DOHH2 (cell line): Measurements from ENCODE around the gene RAB3GAP1.

Experiments used
- H3F3A ChIP-seq: fragments of 200-600 bp; sonication (generic), shearing (Covaris generic); 2 replicates; pipeline ENCODE4 v1.6.0; 2016; ENCODE audit warnings: antibody characterized with exemption, mild to moderate bottlenecking; ENCODE audit not compliant: control insufficient read depth, insufficient read depth
- H3K27ac ChIP-seq: fragments of 200-600 bp; sonication (generic); 2 replicates; pipeline ENCODE4 v1.5.1; 2014; ENCODE audit warnings: low read depth, mild to moderate bottlenecking, low read length, moderate library complexity
- H3K27me3 ChIP-seq: fragments of 200-600 bp; sonication (generic); 2 replicates; pipeline ENCODE4 v1.6.1; 2014; ENCODE audit warnings: mild to moderate bottlenecking, low read length, mixed read lengths; ENCODE audit not compliant: control insufficient read depth
- H3K36me3 ChIP-seq: fragments of 200-600 bp; sonication (generic); 2 replicates; pipeline ENCODE4 v1.6.1; 2014; ENCODE audit warnings: mild to moderate bottlenecking, low read length, moderate library complexity, mixed read lengths; ENCODE audit not compliant: control insufficient read depth
- H3K4me1 ChIP-seq: fragments of 200-600 bp; sonication (generic); 2 replicates; pipeline ENCODE4 v1.6.1; 2014; ENCODE audit warnings: mild to moderate bottlenecking, low read length, mixed read lengths; ENCODE audit not compliant: control insufficient read depth
- H3K4me2 ChIP-seq: fragments of 200-600 bp; sonication (generic); 2 replicates; pipeline ENCODE4 v1.6.0; 2014; ENCODE audit warnings: mild to moderate bottlenecking, low read length, moderate library complexity
- H3K4me3 ChIP-seq: fragments of 200-600 bp; sonication (generic); 2 replicates; pipeline ENCODE4 v1.5.1; 2014; ENCODE audit warnings: mild to moderate bottlenecking, low read length, mixed read lengths
- H3K79me2 ChIP-seq: fragments of 200-600 bp; sonication (generic); 2 replicates; pipeline ENCODE4 v1.6.1; 2014; ENCODE audit warnings: mild to moderate bottlenecking, low read length, mixed read lengths; ENCODE audit not compliant: control insufficient read depth
- H3K9me2 ChIP-seq: fragments of 200-600 bp; sonication (generic); replicated peaks from 2 replicates; pipeline ENCODE4 v1.6.1; 2014; ENCODE audit warnings: mild to moderate bottlenecking, low read length, mixed read lengths; ENCODE audit not compliant: control insufficient read depth
- H3K9me3 ChIP-seq: fragments of 200-600 bp; sonication (generic); 2 replicates; pipeline ENCODE4 v1.6.1; 2014; ENCODE audit warnings: antibody characterized with exemption, low read length, mixed read lengths; ENCODE audit not compliant: control insufficient read depth, insufficient read depth
- H4K20me1 ChIP-seq: fragments of 200-600 bp; sonication (generic); 2 replicates; pipeline ENCODE4 v1.6.0; 2014; ENCODE audit warnings: low read depth, mild to moderate bottlenecking, antibody characterized with exemption, low read length, moderate library complexity; ENCODE audit not compliant: control insufficient read depth, insufficient read depth
- CTCF ChIP-seq: fragments of 200-600 bp; sonication (generic); IDR thresholded peaks from one replicate; pipeline ENCODE4 v1.5.1; 2014; ENCODE audit warnings: antibody characterized with exemption, mild to moderate bottlenecking, low read depth, low read length; ENCODE audit not compliant: poor library complexity, severe bottlenecking
- EZH2phosphoT487 ChIP-seq: fragments of 200-600 bp; sonication (generic); IDR thresholded peaks from 2 replicates; pipeline ENCODE4 v1.6.1; 2017; ENCODE audit warnings: borderline replicate concordance, mild to moderate bottlenecking, antibody characterized with exemption, low read length, moderate library complexity, mixed read lengths

Gene RAB3GAP1

GRCh38 chr2:135182601-135183000, 130.5 kb downstream of the RAB3GAP1 start:
- no peaks in the 10 kb centered on the region for H3K9me3 ChIP-seq
- H3F3A ChIP-seq = no peaks in the 10 kb centered on the region; the same call in 1 of the 2 replicates
- TF ChIP-seq CTCF = no peak
- no peak for TF ChIP-seq EZH2phosphoT487
- H3K27ac ChIP-seq = no peak overlapping the region
- H3K79me2 ChIP-seq = no peaks in the 10 kb centered on the region
- H3K36me3 ChIP-seq = no peaks in the 10 kb centered on the region
- H3K27me3 ChIP-seq = no peaks in the 10 kb centered on the region
- H3K4me1 ChIP-seq = peaks cover 14% of the 10 kb centered on the region
- no peaks in the 10 kb centered on the region for H3K9me2 ChIP-seq
- no peak overlapping the region for H3K4me2 ChIP-seq
- no peaks in the 10 kb centered on the region for H4K20me1 ChIP-seq
- H3K4me3 ChIP-seq = no peak overlapping the region

GRCh38 chr2:135183822-135184221, 131.7 kb downstream of the RAB3GAP1 start:
- TF ChIP-seq EZH2phosphoT487 = no peak
- no peak for TF ChIP-seq CTCF

GRCh38 chr2:135186054-135186453, 134.0 kb downstream of the RAB3GAP1 start:
- no peaks in the 10 kb centered on the region for H3K79me2 ChIP-seq
- H4K20me1 ChIP-seq = no peaks in the 10 kb centered on the region
- H3K27ac ChIP-seq = no peak overlapping the region
- no peak overlapping the region for H3K4me3 ChIP-seq
- TF ChIP-seq EZH2phosphoT487 (no peak), CTCF (no peak)
- no peaks in the 10 kb centered on the region for H3K36me3 ChIP-seq
- no peaks in the 10 kb centered on the region for H3K9me3 ChIP-seq
- H3K4me1 ChIP-seq = no peaks in the 10 kb centered on the region
- no peaks in the 10 kb centered on the region for H3K27me3 ChIP-seq
- no peaks in the 10 kb centered on the region for H3K9me2 ChIP-seq
- H3K4me2 ChIP-seq = no peak overlapping the region
- no peaks in the 10 kb centered on the region for H3F3A ChIP-seq

More at GRCh38 chr2:135183822-135184221, 131.7 kb downstream of the RAB3GAP1 start:
- Histone ChIP-seq H3K79me2 (no peaks in the 10 kb centered on the region), H3F3A (no peaks in the 10 kb centered on the region; the same call in 1 of the 2 replicates), H4K20me1 (no peaks in the 10 kb centered on the region), H3K9me2 (no peaks in the 10 kb centered on the region), H3K27ac (no peak overlapping the region), H3K4me1 (peaks cover 14% of the 10 kb centered on the region), H3K4me2 (no peak overlapping the region), H3K4me3 (no peak overlapping the region), H3K27me3 (no peaks in the 10 kb centered on the region), H3K36me3 (no peaks in the 10 kb centered on the region), H3K9me3 (no peaks in the 10 kb centered on the region)

- no peaks in the 10 kb centered on the region for H3K36me3 ChIP-seq
- H3K4me1 ChIP-seq = no peaks in the 10 kb centered on the region
- no peaks in the 10 kb centered on the region for H3K27me3 ChIP-seq
- H3K4me3 ChIP-seq = no peak overlapping the region
- TF ChIP-seq CTCF (no peak), EZH2phosphoT487 (no peak)
- H3K9me3 ChIP-seq = no peaks in the 10 kb centered on the region
- H3K27ac ChIP-seq = no peak overlapping the region
- H3F3A ChIP-seq = no peaks in the 10 kb centered on the region
- no peak overlapping the region for H3K4me2 ChIP-seq
- no peaks in the 10 kb centered on the region for H4K20me1 ChIP-seq
- H3K79me2 ChIP-seq = no peaks in the 10 kb centered on the region
- H3K9me2 ChIP-seq = no peaks in the 10 kb centered on the region
Measured at GRCh38 chr2:135187270-135187669, 135.2 kb downstream of the RAB3GAP1 start.
